Prostate gland (tissue), 2 donors: ENCODE measurements around the gene REXO4.

ENCODE experiments used
- CTCF ChIP-seq, 4 experiments: fragments of 200-600 bp in 2 of 4; fragments of 450-650 bp in 2 of 4; sonication (generic) in 2 of 4; IDR thresholded peaks; 1 replicate in 3 of 4; 2 replicates in 1 of 4; pipeline ENCODE4 v1.5.1; 2016 to 2019; ENCODE audit warnings: antibody characterized with exemption in 4 of 4, mild to moderate bottlenecking in 2 of 4, moderate library complexity in 2 of 4
- POLR2A ChIP-seq: fragments of 450-650 bp; IDR thresholded peaks from one replicate; pipeline ENCODE4 v1.6.1; 2016; ENCODE audit warnings: antibody characterized with exemption, mild to moderate bottlenecking

- TF ChIP-seq CTCF (IDR thresholded peaks at IDR 0.05) (no peak), POLR2A (no peak)
Measured at GRCh38 chr9:133375116-133375723, 42.6 kb downstream of the REXO4 start.
